ENCODE data around the gene KRTAP19-6.
"Not testable (repeated sequence)": the region's sequence is repeated elsewhere in the genome, so short reads cannot be mapped to it uniquely, and the experiment has no call there.

Gene KRTAP19-6

GRCh38 chr21:30541764-30542163 lies at the start of gene KRTAP19-6:
KRTAP19-6 (minus strand) TSS chr21:30541864; CDS start chr21:30541833, 31 bp downstream.
- DNase-seq (ENCODE audit: low read depth in 2 of 2): no peak

- no peak for DNase-seq (ENCODE audit: low read depth in 2 of 2)
These were observed 48.6 kb upstream of the KRTAP19-6 start, which contains the start of gene KRTAP22-2 for GRCh38 chr21:30590297-30590696. KRTAP22-2 (minus strand) TSS chr21:30590397.

DNA sequence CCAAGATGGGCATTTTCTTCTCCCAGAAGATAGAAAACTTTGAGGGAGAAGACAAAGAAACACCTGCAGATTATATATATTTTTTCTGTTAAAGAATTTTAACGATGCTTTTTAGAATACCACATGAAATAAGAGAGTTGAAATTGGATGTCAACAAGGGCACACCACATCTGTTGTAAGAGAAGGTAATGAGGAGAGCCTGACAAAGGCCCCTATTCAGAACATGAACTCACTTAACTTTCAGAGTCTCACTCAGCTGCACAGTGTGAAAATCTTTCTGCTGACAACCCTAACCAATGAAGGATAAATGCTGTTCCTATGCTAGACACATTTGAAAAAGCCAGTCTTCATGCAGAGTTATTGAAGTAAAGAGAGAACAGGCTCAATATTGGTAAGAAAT lies 41.2 kb upstream of the KRTAP19-6 start:
- no peak for DNase-seq (ENCODE audit: low read depth in 2 of 2)

- DNase-seq (ENCODE audit: low read depth in 2 of 2): no peak
These were observed 38.5 kb upstream of the KRTAP19-6 start for GRCh38 chr21:30580132-30580531.

GRCh38 chr21:30579346-30579745 lies 37.7 kb upstream of the KRTAP19-6 start:
- DNase-seq (ENCODE audit: low read depth in 2 of 2): no peak

DNA sequence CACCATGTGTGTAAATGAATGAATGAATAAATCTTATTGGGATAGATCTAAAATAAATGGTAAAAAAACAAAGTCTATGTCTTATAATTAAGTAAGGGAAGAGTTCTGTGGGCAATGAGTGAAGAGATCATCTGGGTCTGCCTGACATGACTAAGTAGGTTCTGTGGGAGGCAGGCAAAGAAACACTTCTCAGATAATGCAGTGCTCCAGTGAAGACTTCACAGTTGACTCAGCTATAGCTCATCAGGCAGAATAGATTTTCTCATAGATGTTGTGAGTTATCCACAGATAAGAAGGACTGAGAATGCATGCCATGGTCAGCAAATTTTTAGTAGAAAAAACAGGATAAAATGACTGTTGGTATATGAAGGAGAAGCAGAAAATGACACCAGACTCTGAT lies 36.1 kb upstream of the KRTAP19-6 start:
- DNase-seq (ENCODE audit: low read depth in 2 of 2): no peak

DNA sequence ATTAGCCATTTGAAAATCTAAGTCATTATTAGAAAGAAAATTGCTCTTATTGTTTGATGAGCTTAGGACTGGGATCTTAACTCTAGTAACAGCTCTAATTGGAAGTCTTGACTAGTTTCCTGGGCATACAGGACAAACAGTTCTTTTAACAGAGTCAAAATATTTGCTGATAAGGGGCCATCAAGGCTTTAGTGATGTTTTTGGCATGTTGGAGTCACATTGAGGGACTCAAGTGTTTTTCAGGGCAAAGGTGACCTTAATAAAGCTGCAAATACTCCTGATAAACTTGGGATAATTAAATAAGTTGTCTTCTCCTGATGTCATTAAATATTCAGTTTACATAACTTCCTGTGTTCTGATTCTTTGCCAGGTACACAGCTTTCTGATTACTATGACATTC lies 26.0 kb upstream of the KRTAP19-6 start:
- DNase-seq (ENCODE audit: low read depth in 2 of 2): no peak

DNA sequence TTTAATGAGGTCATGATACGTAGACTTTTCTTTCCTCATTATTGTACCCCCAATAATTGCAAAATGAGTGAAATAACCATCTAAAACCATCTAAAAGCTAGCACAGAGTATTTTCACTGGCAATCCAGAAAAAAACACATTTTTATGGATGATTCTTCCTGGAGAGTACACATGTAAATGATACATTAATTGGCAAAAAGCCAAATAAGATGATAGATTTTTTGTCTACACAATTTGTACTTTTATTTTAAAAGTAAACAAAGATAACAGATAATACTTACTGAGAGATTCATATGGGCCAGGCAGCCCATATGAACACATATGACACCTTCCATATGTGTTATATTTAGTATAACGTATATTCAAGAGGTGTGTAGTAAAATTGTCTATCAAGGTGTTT lies 22.0 kb upstream of the KRTAP19-6 start:
- DNase-seq (ENCODE audit: low read depth in 2 of 2): no peak

GRCh38 chr21:30563072-30563471 lies 21.4 kb upstream of the KRTAP19-6 start:
- no peak for DNase-seq (ENCODE audit: low read depth in 2 of 2)

- DNase-seq (ENCODE audit: low read depth in 2 of 2): no peak
These were observed 20.3 kb upstream of the KRTAP19-6 start for GRCh38 chr21:30561957-30562356.

DNA sequence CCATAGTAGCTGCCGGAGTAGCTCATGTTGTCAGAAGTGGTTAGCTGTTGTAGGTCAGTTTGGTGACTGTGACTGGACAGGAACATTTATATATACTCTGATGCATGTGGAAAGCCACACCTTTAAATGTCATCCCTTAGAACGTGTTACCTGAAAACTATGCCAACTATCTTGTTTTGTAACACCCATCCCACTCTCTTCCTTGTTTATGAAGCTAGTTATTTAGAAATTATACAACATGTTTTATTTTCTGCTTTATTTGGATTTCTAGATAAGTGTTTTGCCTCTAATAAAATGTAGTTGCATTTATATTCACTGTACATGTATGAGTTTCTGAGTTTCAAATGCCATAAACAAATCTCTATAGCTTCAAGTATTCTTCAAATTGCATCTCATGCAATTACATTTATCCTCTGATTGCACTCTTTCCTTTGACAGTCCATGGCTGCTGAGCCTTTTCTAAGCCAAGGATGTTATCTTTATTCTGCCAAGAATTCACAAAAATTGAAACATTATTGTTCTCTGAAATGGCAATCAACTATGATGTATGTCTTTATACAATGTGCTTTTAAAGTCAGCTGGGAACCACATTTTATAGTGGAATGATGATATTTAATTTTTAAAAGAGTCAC lies 19.7 kb upstream of the KRTAP19-6 start, which contains the start of gene KRTAP19-7:
Gene KRTAP19-7, minus strand, starts transcription at position 51 of the 632 bp plus-strand sequence. Its CDS starts 25 bp downstream, at position 26.
- DNase-seq (ENCODE audit: low read depth in 2 of 2): no peak

GRCh38 chr21:30555095-30555494 lies 13.4 kb upstream of the KRTAP19-6 start:
- DNase-seq (ENCODE audit: low read depth in 2 of 2): no peak

- no peak for DNase-seq (ENCODE audit: low read depth in 2 of 2)
These were observed 11.1 kb upstream of the KRTAP19-6 start for GRCh38 chr21:30552782-30553181.

GRCh38 chr21:30518876-30519275 lies 22.8 kb downstream of the KRTAP19-6 start:
- DNase-seq (ENCODE audit: low read depth in 2 of 2): no peak

GRCh38 chr21:30515681-30516080 lies 26.0 kb downstream of the KRTAP19-6 start:
- no peak for DNase-seq (ENCODE audit: low read depth in 2 of 2)

DNA sequence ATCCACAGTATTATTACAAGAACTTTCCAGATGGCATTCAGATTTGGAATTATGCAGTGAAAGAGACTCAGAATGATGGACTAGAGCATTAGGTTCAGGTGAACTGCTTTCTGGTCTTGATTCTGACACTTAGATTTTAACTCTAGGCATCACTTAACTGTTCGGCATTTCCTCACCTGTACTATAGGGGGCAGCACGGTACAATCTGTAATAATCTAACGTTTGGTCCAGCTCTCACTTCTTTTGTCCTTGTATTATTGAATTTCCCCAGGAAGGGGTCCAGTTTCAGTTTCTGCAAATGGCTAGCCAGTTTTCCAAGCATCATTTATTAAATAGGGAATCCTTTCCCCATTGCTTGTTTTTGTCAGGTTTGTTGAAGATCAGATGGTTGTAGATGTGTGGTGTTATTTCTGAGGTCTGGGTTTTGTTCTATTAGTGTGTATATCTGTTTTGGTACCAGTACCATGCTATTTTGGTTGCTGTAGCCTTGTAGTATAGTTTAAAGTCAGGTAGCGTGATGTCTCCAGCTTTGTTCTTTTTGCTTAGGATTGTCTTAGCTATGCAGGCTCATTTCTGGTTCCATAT lies 36.0 kb downstream of the KRTAP19-6 start:
- DNase-seq (ENCODE audit: low read depth in 2 of 2): not testable (repeated sequence)

- DNase-seq (ENCODE audit: low read depth in 2 of 2): no peak
These were observed 39.6 kb downstream of the KRTAP19-6 start, which contains the start of gene KRTAP19-5 for GRCh38 chr21:30502041-30502440. KRTAP19-5 (minus strand) TSS chr21:30502141; CDS start chr21:30502090, 51 bp downstream.

DNA sequence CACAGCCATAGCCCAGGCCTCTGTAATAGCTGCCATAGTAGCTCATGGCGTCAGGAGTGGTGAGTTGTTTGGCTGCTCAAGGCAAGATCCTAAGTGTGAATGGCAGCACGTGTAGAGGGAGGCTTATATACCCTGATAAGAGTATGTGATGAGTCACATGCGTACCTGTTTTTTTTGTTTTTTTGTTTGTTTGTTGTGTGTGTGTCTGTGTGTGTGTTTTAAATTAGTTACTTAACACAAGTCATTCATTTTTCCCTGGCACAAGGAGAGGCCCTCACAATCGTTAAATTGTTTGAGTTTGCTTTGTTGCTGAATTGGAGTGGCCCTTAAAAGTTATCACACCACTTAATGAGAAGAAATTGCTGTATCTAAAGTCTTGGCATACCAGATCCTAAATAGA lies 44.6 kb downstream of the KRTAP19-6 start, which contains the start of gene KRTAP19-4:
Gene KRTAP19-4, minus strand, starts transcription at position 101 of the 400 bp plus-strand sequence. Its CDS starts 55 bp downstream, at position 46.
- no peak for DNase-seq (ENCODE audit: low read depth in 2 of 2)

GRCh38 chr21:30491963-30492428 lies 49.7 kb downstream of the KRTAP19-6 start, which contains the start of gene KRTAP19-3:
KRTAP19-3 (minus strand) TSS chr21:30492013; CDS start chr21:30491957, 56 bp downstream.
- no peak for DNase-seq (ENCODE audit: low read depth in 2 of 2)
